Prostate gland (tissue), 2 donors: ENCODE measurements around the gene MAB21L1. TPM values are rescaled to one million over a fixed set of nuclear protein-coding genes. Genes with fewer than 3 reads are reported as not detected.

Source experiments
- DNase-seq: peaks from one replicate; pipeline ENCODE4 v3.0.0-alpha.2; 2019; ENCODE audit warnings: low spot score
- H3K27ac ChIP-seq, 2 donors: fragments of 200-600 bp; sonication (generic); 2 replicates each; pipeline ENCODE4 v1.5.1; 2017 to 2019
- H3K27me3 ChIP-seq: fragments of 200-600 bp; sonication (generic); replicated peaks from 2 replicates; pipeline ENCODE4 v1.5.1; 2019; ENCODE audit not compliant: insufficient read depth
- H3K36me3 ChIP-seq, 2 donors: fragments of 200-600 bp; sonication (generic); 1 replicate in 1 of 2; 2 replicates in 1 of 2; pipeline versions ENCODE4 v1.5.1 to v1.8.1; 2017 to 2019
- H3K4me1 ChIP-seq: fragments of 200-600 bp; sonication (generic); replicated peaks from 2 replicates; pipeline ENCODE4 v1.5.1; 2019
- H3K4me3 ChIP-seq, 2 donors: fragments of 200-600 bp; sonication (generic); 2 replicates each; pipeline ENCODE4 v1.5.1; 2017 to 2019
- H3K9me3 ChIP-seq: fragments of 200-600 bp; sonication (generic); 2 replicates; pipeline ENCODE4 v1.5.1; 2017
- POLR2A ChIP-seq: fragments of 450-650 bp; IDR thresholded peaks from one replicate; pipeline ENCODE4 v1.6.1; 2016; ENCODE audit warnings: antibody characterized with exemption, mild to moderate bottlenecking
- POLR2AphosphoS5 ChIP-seq: sonication (generic); formaldehyde crosslinking; IDR thresholded peaks from one replicate; pipeline ENCODE4 v1.6.1; 2017; ENCODE audit warnings: antibody characterized with exemption
- WGBS: methylation state at CpG from one replicate; pipeline ENCODE4 v1.1.5; 2018; 5-methylcytosine and 5-hydroxymethylcytosine counted together
- intact Hi-C: fragments of 100-400 bp; cut with DNase I; formaldehyde crosslinking; loops from one replicate; pipeline ENCODE4 v1.14.2; 2022
- total RNA-seq, 2 donors: library from RNA; depleted of rRNA; stranded (reverse); fragments of >200 nt; gene quantifications; one replicate each; pipeline ENCODE4 v1.1.0, GENCODE V29; 2016
- TF ChIP-seq, protein P1 (sequence below), 4 experiments: fragments of 200-600 bp in 2 of 4; fragments of 450-650 bp in 2 of 4; sonication (generic) in 2 of 4; IDR thresholded peaks; 1 replicate in 3 of 4; 2 replicates in 1 of 4; pipeline ENCODE4 v1.5.1; 2016 to 2019; ENCODE audit warnings: antibody characterized with exemption in 4 of 4, mild to moderate bottlenecking in 2 of 4, moderate library complexity in 2 of 4

MAB21L1 gene
- total RNA-seq, 2 donors from 2014 or later, result 0.51 to 3.1 TPM

DNA sequence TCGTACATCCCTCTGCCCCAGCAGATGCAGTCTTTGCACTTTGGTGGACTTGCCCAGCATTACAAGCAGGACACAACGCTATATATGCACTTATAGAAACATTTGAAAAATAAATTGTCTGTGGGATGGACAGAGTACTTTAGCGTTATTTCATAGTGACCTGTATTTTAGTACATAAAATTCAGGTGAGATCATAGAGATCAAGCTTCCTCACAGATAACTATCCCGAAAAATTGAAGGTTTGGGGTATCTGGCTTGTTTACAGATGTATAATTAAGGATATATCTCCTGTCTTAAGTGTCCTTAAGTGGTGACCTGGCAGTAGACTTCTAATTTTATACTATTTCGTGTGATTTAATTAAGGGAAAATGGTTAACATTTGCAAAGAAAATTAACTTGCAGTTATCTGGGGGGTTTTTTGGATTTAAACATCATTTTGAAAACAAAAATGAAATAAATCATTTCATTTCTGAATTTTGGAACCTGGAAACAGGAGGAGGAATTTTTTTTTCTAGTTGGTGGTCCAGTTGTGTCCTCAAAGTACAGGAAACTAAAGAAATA is 977 bp upstream of the MAB21L1 start:
- peaks cover 6% of the 10 kb centered on the region for H3K27me3 ChIP-seq
- H3K4me3 ChIP-seq, result no peak overlapping the region
- no peak overlapping the region for H3K27ac ChIP-seq
- TF ChIP-seq POLR2AphosphoS5 (no peak), POLR2A (no peak)
- TF ChIP-seq, protein P1, sequence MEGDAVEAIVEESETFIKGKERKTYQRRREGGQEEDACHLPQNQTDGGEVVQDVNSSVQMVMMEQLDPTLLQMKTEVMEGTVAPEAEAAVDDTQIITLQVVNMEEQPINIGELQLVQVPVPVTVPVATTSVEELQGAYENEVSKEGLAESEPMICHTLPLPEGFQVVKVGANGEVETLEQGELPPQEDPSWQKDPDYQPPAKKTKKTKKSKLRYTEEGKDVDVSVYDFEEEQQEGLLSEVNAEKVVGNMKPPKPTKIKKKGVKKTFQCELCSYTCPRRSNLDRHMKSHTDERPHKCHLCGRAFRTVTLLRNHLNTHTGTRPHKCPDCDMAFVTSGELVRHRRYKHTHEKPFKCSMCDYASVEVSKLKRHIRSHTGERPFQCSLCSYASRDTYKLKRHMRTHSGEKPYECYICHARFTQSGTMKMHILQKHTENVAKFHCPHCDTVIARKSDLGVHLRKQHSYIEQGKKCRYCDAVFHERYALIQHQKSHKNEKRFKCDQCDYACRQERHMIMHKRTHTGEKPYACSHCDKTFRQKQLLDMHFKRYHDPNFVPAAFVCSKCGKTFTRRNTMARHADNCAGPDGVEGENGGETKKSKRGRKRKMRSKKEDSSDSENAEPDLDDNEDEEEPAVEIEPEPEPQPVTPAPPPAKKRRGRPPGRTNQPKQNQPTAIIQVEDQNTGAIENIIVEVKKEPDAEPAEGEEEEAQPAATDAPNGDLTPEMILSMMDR (IDR thresholded peaks at IDR 0.05), result no peak
- H3K4me1 ChIP-seq, result no peaks in the 10 kb centered on the region
- no peaks in the 10 kb centered on the region for H3K36me3 ChIP-seq
- no peaks in the 10 kb centered on the region for H3K9me3 ChIP-seq
- DNase-seq, result no peak
- intact Hi-C loops, result no loop called here
- 60% methylated on average over 5 of the region's 5 CpGs for WGBS

DNA sequence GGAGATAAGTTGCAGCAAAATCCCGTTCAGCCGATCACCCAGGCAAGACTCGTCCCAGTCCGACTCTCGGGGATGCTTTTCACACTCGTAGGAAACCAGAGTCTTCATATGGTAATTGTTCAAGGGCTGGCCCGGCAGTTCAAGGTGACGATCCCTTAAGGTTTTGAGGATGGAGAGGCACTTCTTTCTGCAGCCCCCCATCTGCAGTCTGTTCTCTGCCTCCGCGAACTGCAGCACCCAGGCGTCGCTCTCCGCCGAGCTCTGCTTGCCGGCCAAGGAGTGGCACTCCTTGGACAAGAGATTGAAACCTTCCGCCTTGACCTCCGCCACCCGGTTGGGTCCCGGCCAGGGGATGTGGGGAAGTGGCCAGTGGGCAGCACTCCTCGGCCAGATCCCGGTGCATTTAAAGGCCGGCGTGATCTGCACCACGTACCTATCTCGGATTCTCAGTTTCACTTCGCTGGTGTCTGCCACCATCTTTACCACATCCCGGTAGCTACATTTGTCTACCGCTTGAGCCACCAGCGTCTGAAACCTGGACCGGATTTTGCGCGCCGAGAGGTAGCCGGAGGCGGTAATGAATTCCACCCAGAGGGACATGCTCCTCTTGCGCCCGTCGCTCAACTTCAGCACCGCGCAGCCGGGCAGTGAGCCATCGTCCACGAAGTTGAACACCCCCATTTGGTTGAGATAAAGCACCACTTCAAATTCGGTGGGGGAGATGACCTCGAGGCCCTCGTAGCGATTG is 1.1 kb downstream of the MAB21L1 start:
- H3K27me3 ChIP-seq, result peaks cover 13% of the 10 kb centered on the region
- H3K4me3 ChIP-seq, result peak overlapping the region; percentile 21 to 37
- WGBS, result 34% methylated on average over 47 of the region's 47 CpGs
- H3K4me1 ChIP-seq, result no peaks in the 10 kb centered on the region
- no peak for TF ChIP-seq POLR2A
- TF ChIP-seq POLR2AphosphoS5, result no peak
- TF ChIP-seq, protein P1 (IDR thresholded peaks at IDR 0.05), result no peak
- intact Hi-C loops, result no loop called here
- no peaks in the 10 kb centered on the region for H3K9me3 ChIP-seq
- DNase-seq, result no peak
- peak overlapping the region; percentile 22 to 58 for H3K27ac ChIP-seq
- H3K36me3 ChIP-seq, result no peaks in the 10 kb centered on the region

DNA sequence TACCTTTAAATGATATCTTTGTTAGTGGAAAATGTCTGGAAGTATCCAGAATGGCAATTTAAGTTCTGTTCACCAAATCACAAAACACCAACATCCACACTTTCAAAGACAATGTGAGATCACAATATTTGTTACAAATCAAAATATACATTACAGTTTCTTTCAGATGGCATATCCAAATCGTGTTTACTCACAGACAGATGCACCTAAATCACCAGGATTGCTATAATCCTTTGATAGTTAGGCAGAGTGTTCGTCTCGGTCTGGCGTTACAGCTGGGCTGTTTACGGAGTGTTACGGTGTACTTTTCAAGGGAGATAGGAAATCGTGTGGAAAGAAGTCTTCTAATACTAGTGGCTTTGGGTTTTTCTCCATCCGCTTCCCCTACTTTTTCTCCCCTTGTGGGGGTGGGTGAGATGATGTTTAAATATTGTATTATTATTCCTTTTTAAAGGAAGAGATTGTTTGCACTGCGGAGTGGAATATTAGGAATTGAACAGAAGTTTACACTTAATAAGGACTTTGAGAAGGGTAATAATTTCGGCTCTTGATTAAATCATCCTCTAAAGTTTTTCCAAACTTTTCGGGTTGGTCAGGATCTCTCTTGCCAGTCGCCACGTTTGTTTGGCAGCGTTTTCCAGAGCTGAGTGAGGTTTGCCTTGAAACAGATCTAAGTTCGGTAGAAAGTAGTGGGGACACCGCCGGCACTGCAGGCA is 1.8 kb downstream of the MAB21L1 start:
- H3K27me3 ChIP-seq, result peaks cover 13% of the 10 kb centered on the region
- intact Hi-C loops, result no loop called here
- 38% methylated on average over 17 of the region's 17 CpGs for WGBS
- peak overlapping the region in 1 of 2 donors; percentile 58 for H3K27ac ChIP-seq
- no peak for DNase-seq
- no peaks in the 10 kb centered on the region for H3K4me1 ChIP-seq
- TF ChIP-seq POLR2AphosphoS5 (no peak), POLR2A (no peak)
- TF ChIP-seq, protein P1 (IDR thresholded peaks at IDR 0.05), result no peak
- no peaks in the 10 kb centered on the region for H3K9me3 ChIP-seq
- H3K36me3 ChIP-seq, result no peaks in the 10 kb centered on the region
- H3K4me3 ChIP-seq, result peak overlapping the region; percentile 21 to 37

DNA sequence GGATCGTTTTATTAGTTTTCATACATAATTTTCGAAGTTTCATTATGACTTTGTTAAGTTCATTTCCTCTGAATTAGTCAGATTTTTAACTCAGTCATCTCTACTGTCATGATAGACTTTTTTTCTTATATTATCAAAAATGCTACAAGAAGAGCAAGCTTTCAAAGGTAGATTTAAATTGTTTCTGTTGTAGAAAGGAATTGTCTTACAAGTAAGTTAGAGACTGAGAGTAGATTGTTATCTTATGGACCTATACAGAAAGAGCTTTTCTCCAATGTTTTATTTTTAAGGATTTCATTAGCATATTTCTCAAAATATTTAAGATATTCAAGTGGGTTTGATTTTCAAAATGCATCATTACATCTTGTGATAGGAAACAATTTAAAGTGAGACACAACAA is 2.7 kb downstream of the MAB21L1 start:
- H3K36me3 ChIP-seq, result no peaks in the 10 kb centered on the region
- no peaks in the 10 kb centered on the region for H3K4me1 ChIP-seq
- H3K27me3 ChIP-seq, result peaks cover 13% of the 10 kb centered on the region
- no peaks in the 10 kb centered on the region for H3K9me3 ChIP-seq
- TF ChIP-seq, protein P1 (IDR thresholded peaks at IDR 0.05), result no peak
- TF ChIP-seq POLR2AphosphoS5, result no peak
- no peak for DNase-seq
- intact Hi-C loops, result no loop called here
- H3K27ac ChIP-seq, result no peak overlapping the region
- WGBS, result 86% methylated on average over 2 of the region's 2 CpGs
- no peak overlapping the region for H3K4me3 ChIP-seq
